Measurements from ENCODE around the gene REXO1. TPM values are rescaled to one million over a fixed set of nuclear protein-coding genes. Genes with fewer than 3 reads are reported as not detected.

Gene REXO1
- total RNA-seq, 1 donor from 2014 or later = 2.4 TPM

DNA sequence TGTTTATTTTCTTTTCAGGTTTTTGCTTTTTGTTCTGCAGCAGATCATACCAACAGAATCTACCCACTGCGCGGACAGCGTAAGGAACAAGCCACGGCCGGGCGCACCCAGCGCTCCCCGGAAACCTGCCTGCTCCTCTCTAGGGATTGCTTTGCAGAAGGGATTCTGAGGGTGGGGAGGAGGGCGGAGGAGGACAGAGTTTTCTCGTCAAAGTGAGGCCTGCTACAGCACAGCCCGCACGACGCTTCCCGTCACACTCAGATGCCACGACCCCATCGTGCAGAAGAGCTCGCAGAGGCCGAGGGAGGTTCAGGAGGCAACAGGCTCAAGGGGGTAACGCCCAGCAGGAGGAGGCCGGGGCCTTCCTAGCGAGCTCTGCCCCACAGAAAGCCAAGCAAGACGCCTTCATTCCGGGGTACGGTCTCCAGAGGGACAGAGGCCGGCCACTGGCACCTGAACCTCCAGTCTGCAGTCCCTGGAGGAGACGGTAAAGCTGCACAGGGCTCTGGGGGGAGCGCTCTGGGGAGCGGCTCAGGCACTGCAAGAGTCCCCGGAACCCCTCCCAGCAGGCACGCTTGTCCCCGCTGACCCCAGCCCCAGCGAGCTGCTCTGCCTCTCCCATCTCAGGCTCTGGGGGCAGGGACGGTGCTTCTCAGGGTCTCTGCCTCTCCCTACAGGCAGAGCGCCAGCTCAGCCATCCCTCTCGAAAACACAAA, 6.9 kb downstream of the REXO1 start:
- DNase-seq (ENCODE audit: low read depth) (no peak), FAIRE-seq (no peak)
- H3K27me3 ChIP-seq (ENCODE audit: control insufficient read depth, insufficient read depth, low read length) = no peaks in the 10 kb centered on the region
- no peak for TF ChIP-seq CTCF (IDR thresholded peaks at IDR 0.05; ENCODE audit: insufficient read depth, low read length, severe bottlenecking)
- H3K4me3 ChIP-seq (ENCODE audit: low read depth, low read length) = no peak overlapping the region
- H3K36me3 ChIP-seq (ENCODE audit: control insufficient read depth, insufficient read depth, low read length) = peaks cover 15% of the 10 kb centered on the region

- TF ChIP-seq CTCF (IDR thresholded peaks at IDR 0.05; ENCODE audit: insufficient read depth, low read length, severe bottlenecking) = no peak
- FAIRE-seq (no peak), DNase-seq (ENCODE audit: low read depth) (no peak)
- peaks cover 14% of the 10 kb centered on the region for H3K36me3 ChIP-seq (ENCODE audit: control insufficient read depth, insufficient read depth, low read length)
- H3K4me3 ChIP-seq (ENCODE audit: low read depth, low read length) = no peak overlapping the region
- H3K27me3 ChIP-seq (ENCODE audit: control insufficient read depth, insufficient read depth, low read length) = no peaks in the 10 kb centered on the region
Measured at GRCh38 chr19:1840541-1841115, 7.7 kb downstream of the REXO1 start.

DNA sequence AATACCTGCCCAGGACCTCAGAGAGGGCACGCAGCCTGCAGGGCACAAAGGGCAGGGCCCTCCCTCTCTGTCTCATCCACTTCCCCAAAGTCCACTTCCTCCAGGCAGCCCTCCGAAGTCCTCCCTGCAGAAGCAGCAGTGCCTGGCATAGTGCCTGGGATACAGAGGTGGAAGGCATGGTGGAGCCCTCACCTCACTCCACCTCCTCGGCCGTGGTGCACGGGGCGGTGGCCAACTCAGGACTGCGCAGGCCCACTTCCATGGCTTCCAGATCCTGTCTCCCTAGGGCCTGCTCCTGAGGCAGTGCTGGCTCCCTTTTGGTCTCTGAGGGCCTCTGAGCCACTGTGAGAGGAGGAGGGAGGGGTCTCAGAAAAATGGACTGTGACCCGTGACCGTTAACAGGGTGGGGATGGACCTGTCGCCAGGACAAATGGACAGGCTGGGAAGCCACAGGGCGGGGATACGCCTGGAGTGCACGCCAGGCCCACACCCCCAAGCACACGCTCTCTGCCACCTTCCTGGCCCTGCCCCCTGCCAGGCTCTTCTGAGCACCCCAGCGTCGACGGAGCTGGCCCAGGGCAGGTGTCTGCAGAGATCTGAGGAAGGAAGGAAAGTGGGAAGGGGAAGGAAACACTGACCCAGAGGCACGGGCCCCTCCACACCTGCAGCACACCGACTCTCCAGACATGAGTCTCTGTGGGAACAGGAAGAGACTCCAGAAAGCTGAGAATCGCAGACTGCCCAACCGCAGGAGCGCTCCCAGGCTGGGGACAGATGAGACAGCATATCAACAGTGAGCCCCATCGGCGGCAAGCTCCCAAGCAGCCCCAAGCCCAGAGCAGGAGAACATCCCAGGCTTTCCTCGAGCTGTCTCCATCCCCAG, 8.4 kb downstream of the REXO1 start:
- peaks cover 10% of the 10 kb centered on the region for H3K36me3 ChIP-seq (ENCODE audit: control insufficient read depth, insufficient read depth, low read length)
- no peak for TF ChIP-seq CTCF (IDR thresholded peaks at IDR 0.05; ENCODE audit: insufficient read depth, low read length, severe bottlenecking)
- H3K4me3 ChIP-seq (ENCODE audit: low read depth, low read length) = no peak overlapping the region
- FAIRE-seq = no peak
- H3K27me3 ChIP-seq (ENCODE audit: control insufficient read depth, insufficient read depth, low read length) = no peaks in the 10 kb centered on the region
- no peak for DNase-seq (ENCODE audit: low read depth)

DNA sequence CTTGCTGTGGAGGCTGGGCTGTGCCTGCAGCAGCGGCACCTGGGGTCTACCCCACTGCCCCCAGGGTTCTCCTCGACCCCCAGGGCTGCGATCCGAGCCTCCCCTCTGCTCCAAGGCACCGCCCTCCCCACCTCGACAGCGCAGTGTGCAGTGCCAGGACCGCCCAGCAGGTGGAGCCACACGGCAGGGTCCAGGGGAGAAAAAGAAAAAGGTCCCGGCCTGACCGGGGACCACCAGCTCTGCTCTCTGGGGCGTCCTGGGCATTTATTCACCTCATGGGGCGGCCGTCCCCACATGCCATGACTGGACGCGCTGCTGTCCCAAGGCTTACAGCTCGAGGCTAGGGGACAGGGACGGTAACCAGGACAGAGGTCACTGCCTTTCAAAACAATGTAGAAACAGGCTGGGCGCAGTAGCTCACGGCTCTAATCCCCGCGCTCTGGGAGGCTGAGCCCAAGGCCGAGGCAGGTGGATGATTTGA, 10.6 kb downstream of the REXO1 start:
- H3K27me3 ChIP-seq (ENCODE audit: control insufficient read depth, insufficient read depth, low read length) = no peaks in the 10 kb centered on the region
- DNase-seq (ENCODE audit: low read depth) (no peak), FAIRE-seq (no peak)
- H3K36me3 ChIP-seq (ENCODE audit: control insufficient read depth, insufficient read depth, low read length) = peaks cover 9% of the 10 kb centered on the region
- no peak overlapping the region for H3K4me3 ChIP-seq (ENCODE audit: low read depth, low read length)
- peak; percentile 84 for TF ChIP-seq CTCF (IDR thresholded peaks at IDR 0.05; ENCODE audit: insufficient read depth, low read length, severe bottlenecking)

DNA sequence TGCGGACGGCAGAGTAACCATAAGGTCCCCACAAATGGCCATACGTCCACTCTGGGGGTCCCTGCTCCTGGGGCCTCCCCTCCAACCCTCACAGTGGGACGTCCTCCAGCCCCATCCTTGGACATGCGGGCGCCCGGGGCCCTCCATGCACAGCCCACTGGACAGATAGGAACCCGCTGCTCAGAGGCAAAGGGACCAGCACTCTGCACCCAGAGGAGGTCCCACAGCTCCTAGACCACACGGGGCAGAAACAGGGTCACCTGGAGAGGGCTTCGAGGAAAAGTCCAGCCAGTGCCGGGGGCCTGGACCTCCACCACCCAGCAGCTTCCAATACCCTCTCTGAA, 11.1 kb downstream of the REXO1 start:
- DNase-seq (ENCODE audit: low read depth) (no peak), FAIRE-seq (no peak)
- Histone ChIP-seq H3K36me3 (ENCODE audit: control insufficient read depth, insufficient read depth, low read length) (peaks cover 7% of the 10 kb centered on the region), H3K27me3 (ENCODE audit: control insufficient read depth, insufficient read depth, low read length) (no peaks in the 10 kb centered on the region), H3K4me3 (ENCODE audit: low read depth, low read length) (no peak overlapping the region)
- TF ChIP-seq CTCF (IDR thresholded peaks at IDR 0.05; ENCODE audit: insufficient read depth, low read length, severe bottlenecking) = no peak

All from bronchial epithelial cell (primary cell).